ENCODE data around the gene ZFPM1. TPM values are rescaled to one million over a fixed set of nuclear protein-coding genes. Genes with fewer than 3 reads are reported as not detected.

Gene ZFPM1
- total and polyA plus RNA-seq, 2 experiments from 2014 or later: 0.53 to 2.2 TPM

DNA sequence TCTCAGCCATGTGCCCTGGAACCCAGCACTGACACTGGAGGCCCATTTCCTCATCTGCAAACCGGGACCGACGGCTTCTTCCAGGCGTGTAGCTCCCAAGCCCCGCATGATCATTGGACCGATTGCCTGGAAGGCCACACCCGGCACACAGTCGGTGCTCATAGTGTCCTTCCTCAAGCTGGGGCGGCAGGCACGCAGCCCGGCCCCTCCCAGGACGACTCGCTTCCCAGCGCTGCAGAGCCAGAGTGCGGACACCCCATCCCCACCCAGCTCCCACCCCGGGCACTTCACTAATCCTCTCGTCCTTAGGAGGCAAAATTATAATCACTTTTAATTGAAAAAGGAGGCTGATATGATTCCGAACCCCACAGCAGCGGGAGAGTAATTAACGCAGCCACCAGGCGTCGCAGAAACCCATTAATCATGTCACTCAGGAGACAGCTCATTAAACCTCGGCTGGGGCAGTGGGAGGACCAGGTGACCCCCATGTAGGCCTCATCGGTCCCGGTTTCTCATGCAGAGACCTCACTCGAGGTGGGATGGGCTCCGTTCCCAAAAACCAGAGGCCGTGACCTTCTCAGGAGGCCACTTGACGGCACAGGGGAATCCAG lies 37.3 kb upstream of the ZFPM1 start:
- no peaks in the 10 kb centered on the region for H3F3A ChIP-seq (replicated peaks; ENCODE audit: low read depth)
- no peaks in the 10 kb centered on the region for H3K36me3 ChIP-seq (ENCODE audit: insufficient read depth)
- H3K9me2 ChIP-seq (ENCODE audit: insufficient read depth): no peaks in the 10 kb centered on the region
- no peaks in the 10 kb centered on the region for H4K20me1 ChIP-seq (replicated peaks; ENCODE audit: insufficient read depth)
- TF ChIP-seq, protein P1, sequence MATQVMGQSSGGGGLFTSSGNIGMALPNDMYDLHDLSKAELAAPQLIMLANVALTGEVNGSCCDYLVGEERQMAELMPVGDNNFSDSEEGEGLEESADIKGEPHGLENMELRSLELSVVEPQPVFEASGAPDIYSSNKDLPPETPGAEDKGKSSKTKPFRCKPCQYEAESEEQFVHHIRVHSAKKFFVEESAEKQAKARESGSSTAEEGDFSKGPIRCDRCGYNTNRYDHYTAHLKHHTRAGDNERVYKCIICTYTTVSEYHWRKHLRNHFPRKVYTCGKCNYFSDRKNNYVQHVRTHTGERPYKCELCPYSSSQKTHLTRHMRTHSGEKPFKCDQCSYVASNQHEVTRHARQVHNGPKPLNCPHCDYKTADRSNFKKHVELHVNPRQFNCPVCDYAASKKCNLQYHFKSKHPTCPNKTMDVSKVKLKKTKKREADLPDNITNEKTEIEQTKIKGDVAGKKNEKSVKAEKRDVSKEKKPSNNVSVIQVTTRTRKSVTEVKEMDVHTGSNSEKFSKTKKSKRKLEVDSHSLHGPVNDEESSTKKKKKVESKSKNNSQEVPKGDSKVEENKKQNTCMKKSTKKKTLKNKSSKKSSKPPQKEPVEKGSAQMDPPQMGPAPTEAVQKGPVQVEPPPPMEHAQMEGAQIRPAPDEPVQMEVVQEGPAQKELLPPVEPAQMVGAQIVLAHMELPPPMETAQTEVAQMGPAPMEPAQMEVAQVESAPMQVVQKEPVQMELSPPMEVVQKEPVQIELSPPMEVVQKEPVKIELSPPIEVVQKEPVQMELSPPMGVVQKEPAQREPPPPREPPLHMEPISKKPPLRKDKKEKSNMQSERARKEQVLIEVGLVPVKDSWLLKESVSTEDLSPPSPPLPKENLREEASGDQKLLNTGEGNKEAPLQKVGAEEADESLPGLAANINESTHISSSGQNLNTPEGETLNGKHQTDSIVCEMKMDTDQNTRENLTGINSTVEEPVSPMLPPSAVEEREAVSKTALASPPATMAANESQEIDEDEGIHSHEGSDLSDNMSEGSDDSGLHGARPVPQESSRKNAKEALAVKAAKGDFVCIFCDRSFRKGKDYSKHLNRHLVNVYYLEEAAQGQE (IDR thresholded peaks at IDR 0.05; ENCODE audit: unreplicated experiment): no peak
- H3K4me1 ChIP-seq (ENCODE audit: insufficient read depth): no peaks in the 10 kb centered on the region
- Mint-ChIP-seq H3K27ac (no peak overlapping the region), H3K27me3 (ENCODE audit: insufficient read depth, low read depth, poor library complexity) (peaks cover 6% of the 10 kb centered on the region), H3K9me3 (no peaks in the 10 kb centered on the region), H3K4me1 (no peaks in the 10 kb centered on the region), H3K36me3 (ENCODE audit: low read depth) (no peaks in the 10 kb centered on the region), H3K4me3 (no peak overlapping the region)
- no peak overlapping the region for H3K4me2 ChIP-seq
- H3K4me3 ChIP-seq: no peak overlapping the region
- no peaks in the 10 kb centered on the region for H3K79me2 ChIP-seq (replicated peaks; ENCODE audit: insufficient read depth)
- DNase-seq (ENCODE audit: low spot score) (no peak), ATAC-seq (no peak)
- H3K27ac ChIP-seq (ENCODE audit: low read depth): no peak overlapping the region
- no peaks in the 10 kb centered on the region for H3K27me3 ChIP-seq (ENCODE audit: insufficient read depth)
- no peak overlapping the region for H2AFZ ChIP-seq

DNA sequence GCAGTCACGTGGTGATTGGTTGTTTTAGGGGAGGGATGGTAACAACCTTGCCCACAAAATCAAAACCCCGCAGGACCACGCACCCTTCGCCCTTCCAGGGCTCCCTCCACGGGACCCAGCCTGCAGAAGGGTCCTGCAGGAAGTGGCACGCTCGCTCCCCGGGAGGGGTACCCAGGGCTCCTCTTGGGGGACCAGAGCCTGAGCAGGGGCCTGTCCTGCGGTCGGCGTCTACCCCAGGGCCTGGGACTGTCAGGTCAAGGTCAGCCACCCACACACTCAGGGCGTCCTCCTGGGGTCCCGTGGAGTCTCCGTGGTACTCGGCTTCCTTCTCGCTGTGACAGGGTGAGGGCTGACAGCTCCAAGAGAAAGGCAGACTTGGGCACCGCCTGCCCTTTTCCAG lies 36.4 kb upstream of the ZFPM1 start:
- no peak overlapping the region for H3K4me3 ChIP-seq
- H3K79me2 ChIP-seq (replicated peaks; ENCODE audit: insufficient read depth): no peaks in the 10 kb centered on the region
- H3K36me3 ChIP-seq (ENCODE audit: insufficient read depth): no peaks in the 10 kb centered on the region
- Mint-ChIP-seq H3K4me1 (no peaks in the 10 kb centered on the region), H3K36me3 (ENCODE audit: low read depth) (no peaks in the 10 kb centered on the region), H3K27ac (no peak overlapping the region), H3K9me3 (no peaks in the 10 kb centered on the region), H3K4me3 (no peak overlapping the region), H3K27me3 (ENCODE audit: insufficient read depth, low read depth, poor library complexity) (peaks cover 4% of the 10 kb centered on the region)
- no peak for ATAC-seq
- H3F3A ChIP-seq (replicated peaks; ENCODE audit: low read depth): no peaks in the 10 kb centered on the region
- DNase-seq (ENCODE audit: low spot score): no peak
- no peak overlapping the region for H3K27ac ChIP-seq (ENCODE audit: low read depth)
- no peaks in the 10 kb centered on the region for H3K9me2 ChIP-seq (ENCODE audit: insufficient read depth)
- H3K4me1 ChIP-seq (ENCODE audit: insufficient read depth): no peaks in the 10 kb centered on the region
- H3K4me2 ChIP-seq: no peak overlapping the region
- no peaks in the 10 kb centered on the region for H3K27me3 ChIP-seq (ENCODE audit: insufficient read depth)
- H4K20me1 ChIP-seq (replicated peaks; ENCODE audit: insufficient read depth): no peaks in the 10 kb centered on the region
- no peak overlapping the region for H2AFZ ChIP-seq
- TF ChIP-seq ZNF331 (CRISPR knock-in tag; IDR thresholded peaks at IDR 0.05; ENCODE audit: low read depth) (no peak), STAT1 (IDR thresholded peaks at IDR 0.05; ENCODE audit: unreplicated experiment) (no peak), JUNB (IDR thresholded peaks at IDR 0.05; ENCODE audit: unreplicated experiment) (no peak), CREB1 (CRISPR knock-in tag; IDR thresholded peaks at IDR 0.05; ENCODE audit: low read depth) (no peak), POLR2AphosphoS5 (IDR thresholded peaks at IDR 0.05; ENCODE audit: low read depth) (no peak), EZH2phosphoT487 (IDR thresholded peaks at IDR 0.05; ENCODE audit: unreplicated experiment) (no peak), NANOG (IDR thresholded peaks at IDR 0.05; ENCODE audit: borderline replicate concordance) (no peak), ZNF114 (CRISPR knock-in tag; IDR thresholded peaks at IDR 0.05) (no peak), EZH2 (IDR thresholded peaks at IDR 0.05; ENCODE audit: low read depth, unreplicated experiment) (no peak)
- TF ChIP-seq, protein P2, sequence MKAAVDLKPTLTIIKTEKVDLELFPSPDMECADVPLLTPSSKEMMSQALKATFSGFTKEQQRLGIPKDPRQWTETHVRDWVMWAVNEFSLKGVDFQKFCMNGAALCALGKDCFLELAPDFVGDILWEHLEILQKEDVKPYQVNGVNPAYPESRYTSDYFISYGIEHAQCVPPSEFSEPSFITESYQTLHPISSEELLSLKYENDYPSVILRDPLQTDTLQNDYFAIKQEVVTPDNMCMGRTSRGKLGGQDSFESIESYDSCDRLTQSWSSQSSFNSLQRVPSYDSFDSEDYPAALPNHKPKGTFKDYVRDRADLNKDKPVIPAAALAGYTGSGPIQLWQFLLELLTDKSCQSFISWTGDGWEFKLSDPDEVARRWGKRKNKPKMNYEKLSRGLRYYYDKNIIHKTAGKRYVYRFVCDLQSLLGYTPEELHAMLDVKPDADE (IDR thresholded peaks at IDR 0.05): no peak
- TF ChIP-seq, protein P1 (IDR thresholded peaks at IDR 0.05; ENCODE audit: unreplicated experiment): no peak
- TF ChIP-seq, protein P3, sequence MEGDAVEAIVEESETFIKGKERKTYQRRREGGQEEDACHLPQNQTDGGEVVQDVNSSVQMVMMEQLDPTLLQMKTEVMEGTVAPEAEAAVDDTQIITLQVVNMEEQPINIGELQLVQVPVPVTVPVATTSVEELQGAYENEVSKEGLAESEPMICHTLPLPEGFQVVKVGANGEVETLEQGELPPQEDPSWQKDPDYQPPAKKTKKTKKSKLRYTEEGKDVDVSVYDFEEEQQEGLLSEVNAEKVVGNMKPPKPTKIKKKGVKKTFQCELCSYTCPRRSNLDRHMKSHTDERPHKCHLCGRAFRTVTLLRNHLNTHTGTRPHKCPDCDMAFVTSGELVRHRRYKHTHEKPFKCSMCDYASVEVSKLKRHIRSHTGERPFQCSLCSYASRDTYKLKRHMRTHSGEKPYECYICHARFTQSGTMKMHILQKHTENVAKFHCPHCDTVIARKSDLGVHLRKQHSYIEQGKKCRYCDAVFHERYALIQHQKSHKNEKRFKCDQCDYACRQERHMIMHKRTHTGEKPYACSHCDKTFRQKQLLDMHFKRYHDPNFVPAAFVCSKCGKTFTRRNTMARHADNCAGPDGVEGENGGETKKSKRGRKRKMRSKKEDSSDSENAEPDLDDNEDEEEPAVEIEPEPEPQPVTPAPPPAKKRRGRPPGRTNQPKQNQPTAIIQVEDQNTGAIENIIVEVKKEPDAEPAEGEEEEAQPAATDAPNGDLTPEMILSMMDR (conservative IDR thresholded peaks at IDR 0.05; ENCODE audit: low read depth in 2 of 2): no peak

Measured in GM23338 (cell line).